Smooth muscle cell (in vitro differentiated cells): ENCODE results near the gene INPP4B. TPM values are rescaled to one million over a fixed set of nuclear protein-coding genes. Genes with fewer than 3 reads are reported as not detected.

Experiments
- DNase-seq: peaks from one replicate; lab custom pipeline; 2025; ENCODE audit not compliant: unreplicated experiment; lab: John Stamatoyannopoulos, UW
- H2AFZ ChIP-seq: fragments of 200-600 bp; sonication (generic); 2 replicates; pipeline ENCODE4 v1.6.0; 2016; ENCODE audit warnings: antibody characterized with exemption, low read depth, mild to moderate bottlenecking
- H3F3A ChIP-seq: fragments of 200-600 bp; sonication (generic); 2 replicates; pipeline ENCODE4 v1.6.0; 2017; ENCODE audit warnings: antibody characterized with exemption, low read depth
- H3K27ac ChIP-seq: fragments of 200-600 bp; sonication (generic); 2 replicates; pipeline ENCODE4 v1.5.1; 2016; ENCODE audit warnings: low read depth, mild to moderate bottlenecking
- H3K27me3 ChIP-seq: fragments of 200-600 bp; sonication (generic); 2 replicates; pipeline ENCODE4 v1.6.1; 2016; ENCODE audit warnings: low read depth, mild to moderate bottlenecking
- H3K36me3 ChIP-seq: fragments of 200-600 bp; sonication (generic); 2 replicates; pipeline ENCODE4 v1.5.1; 2016; ENCODE audit warnings: low read depth
- H3K4me1 ChIP-seq: fragments of 200-600 bp; sonication (generic); 2 replicates; pipeline ENCODE4 v1.5.1; 2016; ENCODE audit warnings: low read depth
- H3K4me2 ChIP-seq: fragments of 200-600 bp; sonication (generic); 2 replicates; pipeline ENCODE4 v1.6.0; 2016; ENCODE audit warnings: mild to moderate bottlenecking
- H3K4me3 ChIP-seq: fragments of 200-600 bp; sonication (generic); 2 replicates; pipeline ENCODE4 v1.5.1; 2016; ENCODE audit warnings: mild to moderate bottlenecking
- H3K79me2 ChIP-seq: fragments of 200-600 bp; sonication (generic); 2 replicates; pipeline ENCODE4 v1.6.0; 2016; ENCODE audit warnings: low read depth, mild to moderate bottlenecking
- H3K9ac ChIP-seq: fragments of 200-600 bp; sonication (generic); 2 replicates; pipeline ENCODE4 v1.6.0; 2016; ENCODE audit warnings: low read depth
- H3K9me3 ChIP-seq: fragments of 200-600 bp; sonication (generic); replicated peaks from 2 replicates; pipeline ENCODE4 v1.5.1; 2016; ENCODE audit warnings: low read depth
- H4K20me1 ChIP-seq: fragments of 200-600 bp; sonication (generic); 2 replicates; pipeline ENCODE4 v1.6.0; 2016; ENCODE audit warnings: low read depth
- CTCF ChIP-seq: fragments of 200-600 bp; sonication (generic); IDR thresholded peaks from 2 replicates; pipeline ENCODE4 v1.5.1; 2017; ENCODE audit warnings: borderline replicate concordance, mild to moderate bottlenecking, antibody characterized with exemption; ENCODE audit not compliant: insufficient read depth, poor library complexity, severe bottlenecking
- WGBS: methylation state at CpG from one replicate; pipeline ENCODE4 v1.1.7; 2016; ENCODE audit warnings: low lambda C conversion rate; 5-methylcytosine and 5-hydroxymethylcytosine counted together
- polyA plus RNA-seq: library from polyadenylated mRNA; unstranded; fragments of >200 nt; fragmentation: Nextera tagmentation; extraction: Ambion mirVana; gene quantifications from 2 replicates; pipeline ENCODE4 v1.2.1, GENCODE V29; 2016
- total RNA-seq: library from RNA; depleted of rRNA; stranded (reverse); fragments of >200 nt; gene quantifications from 2 replicates; pipeline ENCODE4 v1.2.3, GENCODE V29; 2014

Gene INPP4B
- total and polyA plus RNA-seq, 2 experiments from 2014 or later, result 2.0 to 10.9 TPM

- H3K4me1 ChIP-seq, result no peaks in the 10 kb centered on the region
- no peak for TF ChIP-seq CTCF
- no peaks in the 10 kb centered on the region for H3K27me3 ChIP-seq
- H2AFZ ChIP-seq, result no peak overlapping the region
- no peak for DNase-seq
- no peaks in the 10 kb centered on the region for H4K20me1 ChIP-seq
- no peak overlapping the region for H3K4me2 ChIP-seq
- H3K4me3 ChIP-seq, result no peak overlapping the region
- H3F3A ChIP-seq, result no peaks in the 10 kb centered on the region
- H3K27ac ChIP-seq, result no peak overlapping the region
- WGBS, result 98% methylated on average over 4 of the region's 4 CpGs
- no peaks in the 10 kb centered on the region for H3K79me2 ChIP-seq
- no peaks in the 10 kb centered on the region for H3K9me3 ChIP-seq
- no peak overlapping the region for H3K9ac ChIP-seq
- no peaks in the 10 kb centered on the region for H3K36me3 ChIP-seq
Measured at GRCh38 chr4:142826503-142827241, 19.4 kb downstream of the INPP4B start.

GRCh38 chr4:142824368-142824767 is 21.7 kb downstream of the INPP4B start:
- 79% methylated on average over 1 of the region's 1 CpG for WGBS
- H3K4me1 ChIP-seq, result no peaks in the 10 kb centered on the region
- no peaks in the 10 kb centered on the region for H3F3A ChIP-seq
- H3K4me3 ChIP-seq, result no peak overlapping the region
- H2AFZ ChIP-seq, result no peak overlapping the region
- no peak overlapping the region for H3K4me2 ChIP-seq
- H3K27me3 ChIP-seq, result no peaks in the 10 kb centered on the region
- no peaks in the 10 kb centered on the region for H3K36me3 ChIP-seq
- H3K9ac ChIP-seq, result no peak overlapping the region
- no peak for TF ChIP-seq CTCF
- no peaks in the 10 kb centered on the region for H3K9me3 ChIP-seq
- H3K27ac ChIP-seq, result no peak overlapping the region
- DNase-seq, result no peak
- H3K79me2 ChIP-seq, result no peaks in the 10 kb centered on the region
- H4K20me1 ChIP-seq, result no peaks in the 10 kb centered on the region

- no peaks in the 10 kb centered on the region for H3F3A ChIP-seq
- no peak for TF ChIP-seq CTCF
- no peaks in the 10 kb centered on the region for H3K9me3 ChIP-seq
- H4K20me1 ChIP-seq, result no peaks in the 10 kb centered on the region
- H3K4me1 ChIP-seq, result no peaks in the 10 kb centered on the region
- no peak for DNase-seq
- H3K36me3 ChIP-seq, result no peaks in the 10 kb centered on the region
- WGBS, result 90% methylated on average over 1 of the region's 1 CpG
- no peak overlapping the region for H3K9ac ChIP-seq
- H3K27me3 ChIP-seq, result no peaks in the 10 kb centered on the region
- H2AFZ ChIP-seq, result no peak overlapping the region
- no peak overlapping the region for H3K4me2 ChIP-seq
- H3K79me2 ChIP-seq, result no peaks in the 10 kb centered on the region
- no peak overlapping the region for H3K4me3 ChIP-seq
- no peak overlapping the region for H3K27ac ChIP-seq
Measured at GRCh38 chr4:142823796-142824195, 22.3 kb downstream of the INPP4B start.

DNA sequence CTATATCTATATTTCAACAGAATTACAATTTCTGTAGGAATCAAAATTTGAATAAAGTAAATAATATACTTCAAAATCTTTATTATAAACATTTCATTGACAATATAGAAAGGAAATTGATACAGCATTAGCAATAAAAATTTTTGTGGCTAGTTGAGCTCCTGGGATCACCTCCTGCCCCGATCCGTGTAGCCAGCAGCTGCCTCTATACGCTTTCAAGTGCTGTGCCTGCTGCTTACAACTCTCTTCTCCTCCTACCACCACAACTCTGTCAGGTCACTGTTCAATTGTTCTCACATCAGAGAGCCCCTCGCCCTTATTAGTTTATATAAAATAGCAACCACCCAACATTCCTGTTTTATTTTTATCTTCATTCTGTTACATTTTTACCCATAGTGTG is 27.6 kb downstream of the INPP4B start:
- H3K9me3 ChIP-seq, result no peaks in the 10 kb centered on the region
- H3F3A ChIP-seq, result no peaks in the 10 kb centered on the region
- H2AFZ ChIP-seq, result no peak overlapping the region
- no peaks in the 10 kb centered on the region for H3K79me2 ChIP-seq
- H3K36me3 ChIP-seq, result no peaks in the 10 kb centered on the region
- H3K4me3 ChIP-seq, result no peak overlapping the region
- no peak overlapping the region for H3K9ac ChIP-seq
- peaks cover 12% of the 10 kb centered on the region for H3K27me3 ChIP-seq
- H3K4me1 ChIP-seq, result peaks cover 8% of the 10 kb centered on the region
- no peaks in the 10 kb centered on the region for H4K20me1 ChIP-seq
- peak overlapping the region; percentile 79 for H3K4me2 ChIP-seq
- WGBS, result 65% methylated on average over 4 of the region's 4 CpGs
- peak overlapping the region; percentile 73 for H3K27ac ChIP-seq
- DNase-seq, result no peak
- no peak for TF ChIP-seq CTCF
